AG04449 (cell line): ENCODE data around the gene ARHGEF26.

ENCODE experiments used
- CTCF ChIA-PET: fragments of 350-600 bp; formaldehyde crosslinking; extraction: SDS; loops from one replicate; lab custom pipeline; 2021; ENCODE audit warnings: antibody characterized with exemption; lab: Yijun Ruan, JAX
- POLR2A ChIA-PET: fragments of 400-600, 350-600 bp; formaldehyde crosslinking; extraction: SDS; loops from one replicate; lab custom pipeline; 2020; ENCODE audit warnings: antibody characterized with exemption, inconsistent platforms; lab: Yijun Ruan, JAX
- DNase-seq: peaks from one replicate; pipeline ENCODE4 v3.0.0-alpha.2; 2010; ENCODE audit warnings: low read depth, low spot score
- H3K4me3 ChIP-seq: 2 replicates; pipeline ENCODE4 v1.5.1; 2011; ENCODE audit warnings: low read depth, mild to moderate bottlenecking, control low read depth, low read length
- TF ChIP-seq, protein P1 (sequence below): IDR thresholded peaks from one replicate; pipeline ENCODE4 v1.5.1; 2011; ENCODE audit warnings: mild to moderate bottlenecking, moderate library complexity, low read length, control low read depth, inconsistent platforms; ENCODE audit not compliant: insufficient read depth; ENCODE audit errors: missing control alignments

Gene ARHGEF26

GRCh38 chr3:154123906-154124305, 2.7 kb downstream of the ARHGEF26 start:
- ChIA-PET POLR2A (no interaction called here), CTCF (interaction anchor here (1.0 to 1.2 kb wide), 2 partner anchors 14 to 129 kb away, joined by 3 read pairs; no protein-coding TSS in a partner anchor)
- DNase-seq, result no peak
- TF ChIP-seq, protein P1, sequence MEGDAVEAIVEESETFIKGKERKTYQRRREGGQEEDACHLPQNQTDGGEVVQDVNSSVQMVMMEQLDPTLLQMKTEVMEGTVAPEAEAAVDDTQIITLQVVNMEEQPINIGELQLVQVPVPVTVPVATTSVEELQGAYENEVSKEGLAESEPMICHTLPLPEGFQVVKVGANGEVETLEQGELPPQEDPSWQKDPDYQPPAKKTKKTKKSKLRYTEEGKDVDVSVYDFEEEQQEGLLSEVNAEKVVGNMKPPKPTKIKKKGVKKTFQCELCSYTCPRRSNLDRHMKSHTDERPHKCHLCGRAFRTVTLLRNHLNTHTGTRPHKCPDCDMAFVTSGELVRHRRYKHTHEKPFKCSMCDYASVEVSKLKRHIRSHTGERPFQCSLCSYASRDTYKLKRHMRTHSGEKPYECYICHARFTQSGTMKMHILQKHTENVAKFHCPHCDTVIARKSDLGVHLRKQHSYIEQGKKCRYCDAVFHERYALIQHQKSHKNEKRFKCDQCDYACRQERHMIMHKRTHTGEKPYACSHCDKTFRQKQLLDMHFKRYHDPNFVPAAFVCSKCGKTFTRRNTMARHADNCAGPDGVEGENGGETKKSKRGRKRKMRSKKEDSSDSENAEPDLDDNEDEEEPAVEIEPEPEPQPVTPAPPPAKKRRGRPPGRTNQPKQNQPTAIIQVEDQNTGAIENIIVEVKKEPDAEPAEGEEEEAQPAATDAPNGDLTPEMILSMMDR, result no peak
- H3K4me3 ChIP-seq, result no peak overlapping the region

DNA sequence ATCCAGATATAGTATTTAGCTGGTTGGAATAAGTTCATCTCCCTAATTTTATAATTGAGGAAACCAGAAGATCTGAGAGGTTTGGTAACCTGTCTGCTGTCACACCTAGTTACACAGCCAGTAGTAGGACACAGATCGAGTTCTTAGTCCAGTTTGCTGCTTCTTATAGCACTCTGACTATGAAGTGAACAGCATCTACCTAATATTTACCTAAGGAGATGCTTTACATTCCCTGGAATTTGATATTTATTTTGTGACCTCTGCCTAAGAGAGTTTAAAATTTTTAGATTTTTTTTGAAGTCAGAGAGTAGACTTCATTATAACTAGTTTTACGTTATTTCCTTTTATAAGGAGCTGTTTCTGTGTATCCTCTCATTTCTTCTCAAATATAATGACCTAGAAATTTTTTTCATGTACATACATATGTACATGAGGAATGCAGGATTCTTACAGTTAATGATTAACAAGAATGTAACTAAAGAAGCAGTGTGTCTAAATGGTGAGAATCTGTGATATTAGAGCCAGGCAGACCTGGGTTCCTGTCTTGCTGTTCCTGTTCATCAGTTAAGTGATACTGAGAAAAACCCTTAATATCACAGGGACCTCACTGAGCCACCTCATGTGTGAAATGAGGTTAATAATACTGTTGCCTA, 4.3 kb downstream of the ARHGEF26 start:
- no peak overlapping the region for H3K4me3 ChIP-seq
- TF ChIP-seq, protein P1, result no peak
- POLR2A ChIA-PET, result no interaction called here
- no peak for DNase-seq
- CTCF ChIA-PET, result interaction anchor here (1.1 kb wide), 1 partner anchor 128 kb away, joined by 4 read pairs; no protein-coding TSS in a partner anchor

- ChIA-PET POLR2A (no interaction called here), CTCF (no interaction called here)
- DNase-seq, result no peak
- H3K4me3 ChIP-seq, result no peak overlapping the region
- TF ChIP-seq, protein P1, result no peak
Measured at GRCh38 chr3:154126651-154127050, 5.5 kb downstream of the ARHGEF26 start.

DNA sequence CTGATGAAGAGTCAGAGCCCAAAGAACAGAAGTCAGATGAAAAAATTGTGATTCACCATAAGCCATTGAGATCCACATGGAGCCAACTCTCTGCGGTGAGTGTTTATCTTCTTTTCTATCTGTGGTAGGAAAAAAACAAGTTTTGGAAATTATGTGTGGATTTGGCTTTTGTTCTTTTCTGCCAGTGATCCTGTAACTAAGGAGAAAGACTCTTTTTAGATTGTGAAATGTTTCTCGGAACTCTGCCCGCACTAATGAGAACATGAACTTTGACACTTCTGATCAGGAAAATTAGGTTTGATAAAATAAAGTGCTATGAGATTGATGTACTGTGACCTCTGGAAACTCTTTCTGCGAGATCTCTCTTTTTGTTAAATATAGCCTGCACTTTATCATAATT, 8.4 kb downstream of the ARHGEF26 start:
- no peak for DNase-seq
- TF ChIP-seq, protein P1, result no peak
- no peak overlapping the region for H3K4me3 ChIP-seq
- POLR2A ChIA-PET, result no interaction called here
- CTCF ChIA-PET, result no interaction called here

DNA sequence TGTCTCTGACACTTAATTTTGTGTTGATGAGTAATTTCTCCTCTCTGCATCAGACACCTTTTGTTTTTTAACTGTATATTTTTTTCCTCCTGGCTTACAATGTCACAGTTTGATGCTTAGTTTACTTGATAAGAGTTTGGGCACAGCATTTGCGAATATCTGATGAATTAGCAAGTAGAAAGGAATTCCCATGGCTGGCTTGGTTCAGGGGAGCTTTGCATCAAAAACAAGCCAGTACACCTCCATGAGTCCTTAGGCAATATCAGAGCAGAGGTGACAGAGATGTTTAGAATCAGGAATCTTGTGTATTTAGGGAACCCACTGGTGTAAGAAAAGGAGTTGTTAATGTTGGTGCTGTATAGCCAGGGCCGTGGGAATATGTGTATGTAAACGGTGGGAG, 9.3 kb downstream of the ARHGEF26 start:
- no peak for DNase-seq
- H3K4me3 ChIP-seq, result no peak overlapping the region
- POLR2A ChIA-PET, result no interaction called here
- TF ChIP-seq, protein P1, result no peak
- CTCF ChIA-PET, result no interaction called here

GRCh38 chr3:154131830-154132229, 10.6 kb downstream of the ARHGEF26 start:
- TF ChIP-seq, protein P1, result no peak
- H3K4me3 ChIP-seq, result no peak overlapping the region
- no peak for DNase-seq
- CTCF ChIA-PET, result no interaction called here
- POLR2A ChIA-PET, result no interaction called here
